Sigmoid colon (tissue), 7 donors: ENCODE measurements around the gene FAM240A. TPM values are rescaled to one million over a fixed set of nuclear protein-coding genes. Genes with fewer than 3 reads are reported as not detected.

Experiments
- DNase-seq: peaks from one replicate; pipeline ENCODE4 v3.0.0-alpha.2; 2019
- H3K27ac ChIP-seq, 4 donors: fragments of 200-600 bp; sonication (generic); one replicate each; pipeline ENCODE4 v1.5.1; 2016 to 2019; ENCODE audit warnings: mild to moderate bottlenecking in 1 of 4
- H3K27me3 ChIP-seq, 3 donors: fragments of 200-600 bp; sonication (generic); one replicate each; pipeline ENCODE4 v1.5.1; 2019; ENCODE audit warnings: mild to moderate bottlenecking in 1 of 3
- H3K36me3 ChIP-seq, 4 donors: fragments of 200-600 bp; sonication (generic); one replicate each; pipeline ENCODE4 v1.5.1; 2016 to 2019
- H3K4me1 ChIP-seq, 4 donors: fragments of 200-600 bp; sonication (generic); one replicate each; pipeline ENCODE4 v1.5.1; 2017 to 2019
- H3K4me3 ChIP-seq, 4 donors: fragments of 200-600 bp; sonication (generic); one replicate each; pipeline ENCODE4 v1.5.1; 2017 to 2019; ENCODE audit warnings: mild to moderate bottlenecking in 2 of 4, moderate library complexity in 1 of 4
- H3K9me3 ChIP-seq, 4 donors: fragments of 200-600 bp in 3 of 4; sonication (generic) in 3 of 4; one replicate each; pipeline versions ENCODE4 v1.5.1 to v1.6.1; 2013 to 2019
- CTCF ChIP-seq, 4 experiments: fragments of 450-650 bp in 3 of 4; fragments of 200-600 bp in 1 of 4; IDR thresholded peaks; one replicate each; pipeline ENCODE4 v1.5.1; 2016 to 2019; ENCODE audit warnings: antibody characterized with exemption in 4 of 4, mild to moderate bottlenecking in 3 of 4, moderate library complexity in 2 of 4
- EP300 ChIP-seq, 4 donors: sonication (generic); formaldehyde crosslinking; IDR thresholded peaks; one replicate each; pipeline ENCODE4 v1.6.1; 2017; ENCODE audit warnings: antibody characterized with exemption in 4 of 4
- POLR2A ChIP-seq, 2 donors: fragments of 450-650 bp; IDR thresholded peaks; one replicate each; pipeline ENCODE4 v1.6.1; 2016; ENCODE audit warnings: antibody characterized with exemption in 2 of 2, mild to moderate bottlenecking in 2 of 2, moderate library complexity in 2 of 2
- POLR2AphosphoS5 ChIP-seq, 4 donors: sonication (generic); formaldehyde crosslinking; IDR thresholded peaks; one replicate each; pipeline ENCODE4 v1.6.1; 2017; ENCODE audit warnings: antibody characterized with exemption in 4 of 4
- WGBS, 2 donors: extraction: QIAGEN DNeasy Blood & Tissue Kit; methylation state at CpG; one replicate each; pipeline ENCODE4 v1.1.7; 2013; 5-methylcytosine and 5-hydroxymethylcytosine counted together
- intact Hi-C: fragments of 100-400 bp; cut with DNase I; formaldehyde crosslinking; loops from one replicate; pipeline ENCODE4 v1.15.1; 2023
- polyA plus RNA-seq, 3 donors: library from polyadenylated mRNA; stranded (reverse); fragments of 200-250 nt; gene quantifications; one replicate each; pipeline ENCODE4 v1.2.3, GENCODE V29; 2013
- total RNA-seq, 4 donors: library from RNA; depleted of rRNA; stranded (reverse); fragments of >200 nt; gene quantifications; one replicate each; pipeline ENCODE4 v1.1.0, GENCODE V29; 2016
- donor health status: healthy with polysubstance abuse.
- donor health status: Bipolar disorder and iron deficiency.
- donor health status: healthy.

The FAM240A gene
- total and polyA plus RNA-seq, 7 donors: not detected

GRCh38 chr3:46643701-46644100, 31.4 kb downstream of the FAM240A start:
- Histone ChIP-seq H3K4me1 (no peaks in the 10 kb centered on the region), H3K4me3 (no peak overlapping the region), H3K27ac (no peak overlapping the region), H3K27me3 (no peaks in the 10 kb centered on the region), H3K36me3 (no peaks in the 10 kb centered on the region), H3K9me3 (peaks cover 0 to 9% (median 2%) of the 10 kb centered on the region in 4 donors)
- TF ChIP-seq EP300 (IDR thresholded peaks at IDR 0.05): no peak
- TF ChIP-seq CTCF (IDR thresholded peaks at IDR 0.05): no peak
- TF ChIP-seq POLR2A (IDR thresholded peaks at IDR 0.05): no peak
- no peak for TF ChIP-seq POLR2AphosphoS5 (IDR thresholded peaks at IDR 0.05)
- intact Hi-C loops: no loop called here
- 61 to 86% methylated on average over 1 of the region's 1 CpG for WGBS, 2 donors
- DNase-seq: no peak

DNA sequence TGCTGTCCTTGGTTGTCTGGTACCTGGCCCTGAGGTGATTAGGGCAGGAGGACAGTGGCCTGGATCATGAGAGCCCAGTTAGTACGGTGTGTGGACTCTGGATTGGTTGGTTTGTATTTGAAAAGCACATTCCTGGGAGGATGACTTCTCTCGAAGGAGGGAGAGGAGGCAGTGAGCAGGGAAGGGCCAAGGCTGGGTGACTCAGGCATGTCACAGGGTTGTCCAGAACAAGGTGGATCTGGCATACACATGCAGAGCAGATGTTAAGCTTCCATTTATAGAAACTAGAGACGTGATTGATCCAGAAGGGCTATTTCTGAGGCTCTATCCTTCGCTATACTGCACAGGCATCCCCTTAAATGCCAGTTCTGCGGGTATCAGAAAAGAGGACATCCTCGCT, 34.4 kb downstream of the FAM240A start:
- Histone ChIP-seq H3K4me3 (no peak overlapping the region), H3K27me3 (no peaks in the 10 kb centered on the region), H3K36me3 (no peaks in the 10 kb centered on the region), H3K4me1 (no peaks in the 10 kb centered on the region), H3K9me3 (no peaks in the 10 kb centered on the region), H3K27ac (no peak overlapping the region)
- intact Hi-C loops: no loop called here
- 54 to 70% methylated on average over 6 of the region's 6 CpGs for WGBS, 2 donors
- TF ChIP-seq EP300 (IDR thresholded peaks at IDR 0.05): no peak
- no peak for TF ChIP-seq POLR2A (IDR thresholded peaks at IDR 0.05)
- no peak for TF ChIP-seq POLR2AphosphoS5 (IDR thresholded peaks at IDR 0.05)
- TF ChIP-seq CTCF (IDR thresholded peaks at IDR 0.05): no peak
- DNase-seq: no peak

- no peaks in the 10 kb centered on the region for H3K36me3 ChIP-seq
- H3K27ac ChIP-seq: no peak overlapping the region
- WGBS, 2 donors: 95 to 96% methylated on average over 2 of the region's 2 CpGs
- H3K9me3 ChIP-seq: no peaks in the 10 kb centered on the region
- intact Hi-C loops: no loop called here
- no peak for TF ChIP-seq POLR2A (IDR thresholded peaks at IDR 0.05)
- TF ChIP-seq CTCF (IDR thresholded peaks at IDR 0.05): no peak
- no peak for TF ChIP-seq POLR2AphosphoS5 (IDR thresholded peaks at IDR 0.05)
- no peak overlapping the region for H3K4me3 ChIP-seq
- no peaks in the 10 kb centered on the region for H3K4me1 ChIP-seq
- no peak for DNase-seq
- no peaks in the 10 kb centered on the region for H3K27me3 ChIP-seq
Measured at GRCh38 chr3:46648096-46648495, 35.8 kb downstream of the FAM240A start.

- WGBS, 2 donors: 88 to 91% methylated on average over 3 of the region's 3 CpGs
- Histone ChIP-seq H3K27ac (no peak overlapping the region), H3K4me1 (no peaks in the 10 kb centered on the region), H3K4me3 (no peak overlapping the region), H3K9me3 (no peaks in the 10 kb centered on the region), H3K36me3 (no peaks in the 10 kb centered on the region), H3K27me3 (no peaks in the 10 kb centered on the region)
- DNase-seq: no peak
- TF ChIP-seq POLR2A (IDR thresholded peaks at IDR 0.05) (no peak), EP300 (IDR thresholded peaks at IDR 0.05) (no peak), POLR2AphosphoS5 (IDR thresholded peaks at IDR 0.05) (no peak), CTCF (IDR thresholded peaks at IDR 0.05) (no peak)
- intact Hi-C loops: no loop called here
Measured at GRCh38 chr3:46649436-46649835, 37.1 kb downstream of the FAM240A start.

GRCh38 chr3:46651084-46651483, 38.8 kb downstream of the FAM240A start:
- Histone ChIP-seq H3K27ac (no peak overlapping the region), H3K36me3 (no peaks in the 10 kb centered on the region), H3K4me3 (no peak overlapping the region), H3K4me1 (no peaks in the 10 kb centered on the region), H3K9me3 (no peaks in the 10 kb centered on the region), H3K27me3 (peaks cover 0 to 4% (median 0%) of the 10 kb centered on the region in 3 donors)
- intact Hi-C loops: no loop called here
- DNase-seq: no peak
- no peak for TF ChIP-seq POLR2AphosphoS5 (IDR thresholded peaks at IDR 0.05)
- TF ChIP-seq EP300 (IDR thresholded peaks at IDR 0.05): no peak
- TF ChIP-seq CTCF (IDR thresholded peaks at IDR 0.05): no peak
- no peak for TF ChIP-seq POLR2A (IDR thresholded peaks at IDR 0.05)
- 44 to 54% methylated on average over 1 of the region's 1 CpG for WGBS, 2 donors
